Posterior cingulate gyrus (tissue), 11 donors: ENCODE measurements around the gene TGFB3.
A peak's percentile ranks its signal among the peaks of the same experiment; 100 is the strongest.
"Not testable (repeated sequence)": the region's sequence is repeated elsewhere in the genome, so short reads cannot be mapped to it uniquely, and the experiment has no call there.

Experiments
- DNase-seq, 10 donors: peaks; one replicate each; pipeline versions ENCODE4 v3.0.0 to v3.0.0-alpha.2; 2020 to 2021; ENCODE audit warnings: mixed read lengths in 3 of 10
- intact Hi-C: fragments of 100-400 bp; cut with DNase I; formaldehyde crosslinking; loops from one replicate; pipeline ENCODE4 v1.15.1; 2023

Gene TGFB3

GRCh38 chr14:75981426-75982265, at the start of gene TGFB3:
TSS of gene TGFB3 (minus strand) at chr14:75981995. CDS start at chr14:75980893, 1,102 bp downstream.
- intact Hi-C loops = loop anchor here (1.0 to 5.0 kb wide), 4 partner anchors 77 to 404 kb away; partner anchors contain the start of gene FLVCR2
- peak in 8 of 10 donors; percentile 34 to 91 (median 50) for DNase-seq

- intact Hi-C loops = no loop called here
- DNase-seq = no peak
Measured at GRCh38 chr14:76024211-76024907, 42.6 kb upstream of the TGFB3 start.

- intact Hi-C loops = no loop called here
- no peak for DNase-seq
Measured at GRCh38 chr14:76023757-76024156, 42.0 kb upstream of the TGFB3 start.

- DNase-seq = no peak
- intact Hi-C loops = no loop called here
Measured at GRCh38 chr14:76022991-76023390, 41.2 kb upstream of the TGFB3 start.

GRCh38 chr14:76019676-76020075, 37.9 kb upstream of the TGFB3 start:
- no peak for DNase-seq
- intact Hi-C loops = no loop called here

GRCh38 chr14:76015668-76016067, 33.9 kb upstream of the TGFB3 start:
- no peak for DNase-seq
- intact Hi-C loops = no loop called here

- no peak for DNase-seq
- intact Hi-C loops = no loop called here
Measured at GRCh38 chr14:76015191-76015590, 33.4 kb upstream of the TGFB3 start.

GRCh38 chr14:76012354-76012753, 30.6 kb upstream of the TGFB3 start:
- intact Hi-C loops = no loop called here
- no peak for DNase-seq

- intact Hi-C loops = no loop called here
- no peak for DNase-seq
Measured at GRCh38 chr14:76011930-76012329, 30.1 kb upstream of the TGFB3 start.

- intact Hi-C loops, DNase-seq: not testable (repeated sequence)
Measured at GRCh38 chr14:76009627-76010026, 27.8 kb upstream of the TGFB3 start.

- no peak for DNase-seq
- intact Hi-C loops = no loop called here
Measured at GRCh38 chr14:76007852-76008251, 26.1 kb upstream of the TGFB3 start.

- intact Hi-C loops = no loop called here
- no peak for DNase-seq
Measured at GRCh38 chr14:76007379-76007778, 25.6 kb upstream of the TGFB3 start.

GRCh38 chr14:76006253-76006652, 24.5 kb upstream of the TGFB3 start:
- intact Hi-C loops = no loop called here
- DNase-seq = no peak

- intact Hi-C loops = no loop called here
- DNase-seq = no peak
Measured at GRCh38 chr14:76002383-76002782, 20.6 kb upstream of the TGFB3 start.

- DNase-seq = peak in 3 of 10 donors; percentile 27 to 90 (median 82)
- intact Hi-C loops = no loop called here
Measured at GRCh38 chr14:75999511-76000190, 17.9 kb upstream of the TGFB3 start.

- intact Hi-C loops = no loop called here
- no peak for DNase-seq
Measured at GRCh38 chr14:75996488-75996887, 14.7 kb upstream of the TGFB3 start.

GRCh38 chr14:75995372-75996041, 13.7 kb upstream of the TGFB3 start:
- peak in 1 of 10 donors; percentile 70 for DNase-seq
- intact Hi-C loops = no loop called here

- no peak for DNase-seq
- intact Hi-C loops = no loop called here
Measured at GRCh38 chr14:75993567-75994041, 11.8 kb upstream of the TGFB3 start.

- intact Hi-C loops = no loop called here
- DNase-seq = no peak
Measured at GRCh38 chr14:75991753-75992152, 10.0 kb upstream of the TGFB3 start.

- intact Hi-C loops = no loop called here
- no peak for DNase-seq
Measured at GRCh38 chr14:75990297-75990696, 8.5 kb upstream of the TGFB3 start.
